Stimulated activated CD8-positive, alpha-beta memory T cell treated with anti-CD3 and anti-CD28 coated beads, Interleukin-12 subunit alpha, Interleukin-12 subunit beta, amount 100 ng/mL, for 24 hours (primary cell): ENCODE data around the gene COLEC12.

Experiments used
- DNase-seq: peaks from one replicate; pipeline ENCODE4 v3.0.0-alpha.2; 2020; ENCODE audit errors: extremely low read depth

COLEC12 gene

GRCh38 chr18:389658-390357, 110.7 kb downstream of the COLEC12 start:
- no peak for DNase-seq

- DNase-seq, result no peak
These were observed 112.3 kb downstream of the COLEC12 start for GRCh38 chr18:388200-388599.

GRCh38 chr18:386994-387393, 113.5 kb downstream of the COLEC12 start:
- DNase-seq, result no peak

- DNase-seq, result no peak
These were observed 115.6 kb downstream of the COLEC12 start for GRCh38 chr18:384897-385296.

GRCh38 chr18:383135-383534, 117.4 kb downstream of the COLEC12 start:
- no peak for DNase-seq

GRCh38 chr18:382423-382984, 118.0 kb downstream of the COLEC12 start:
- DNase-seq, result no peak

GRCh38 chr18:379681-380330, 120.7 kb downstream of the COLEC12 start:
- no peak for DNase-seq

GRCh38 chr18:378079-378478, 122.4 kb downstream of the COLEC12 start:
- no peak for DNase-seq

GRCh38 chr18:377088-377487, 123.4 kb downstream of the COLEC12 start:
- no peak for DNase-seq

- DNase-seq, result no peak
These were observed 124.2 kb downstream of the COLEC12 start for GRCh38 chr18:376311-376710.

- DNase-seq, result no peak
These were observed 125.8 kb downstream of the COLEC12 start for GRCh38 chr18:374721-375168.

GRCh38 chr18:373780-374179, 126.7 kb downstream of the COLEC12 start:
- DNase-seq, result no peak

- no peak for DNase-seq
These were observed 128.9 kb downstream of the COLEC12 start for GRCh38 chr18:371609-371982.

GRCh38 chr18:370751-371608, 129.5 kb downstream of the COLEC12 start:
- no peak for DNase-seq

GRCh38 chr18:369224-370015, 131.1 kb downstream of the COLEC12 start:
- DNase-seq, result no peak

GRCh38 chr18:366466-367061, 133.9 kb downstream of the COLEC12 start:
- no peak for DNase-seq

- no peak for DNase-seq
These were observed 134.8 kb downstream of the COLEC12 start for GRCh38 chr18:365651-366050.

- DNase-seq, result no peak
These were observed 136.2 kb downstream of the COLEC12 start for GRCh38 chr18:364256-364826.

GRCh38 chr18:363301-364085, 137.0 kb downstream of the COLEC12 start:
- no peak for DNase-seq
